NCI-H748 treated with DMSO at 0.1 percent for 48 hours (cell line): ENCODE data around the gene CUL5.
A peak's percentile ranks its signal among the peaks of the same experiment; 100 is the strongest.
"Not testable (repeated sequence)": the region's sequence is repeated elsewhere in the genome, so short reads cannot be mapped to it uniquely, and the experiment has no call there.

Experiments
- DNase-seq: peaks from one replicate; lab custom pipeline; 2025; lab: John Stamatoyannopoulos, UW

CUL5 gene

GRCh38 chr11:108115500-108116140 is 106.9 kb downstream of the CUL5 start:
- no peak for DNase-seq

- peak; percentile 3 for DNase-seq
Measured at GRCh38 chr11:108117746-108118371, 109.2 kb downstream of the CUL5 start.

- not testable (repeated sequence) for DNase-seq
Measured at GRCh38 chr11:108120936-108121273, 112.2 kb downstream of the CUL5 start.

GRCh38 chr11:108121274-108122155 is 112.8 kb downstream of the CUL5 start, which contains the start of gene ACAT1:
Gene ACAT1 (plus strand): TSS chr11:108121567. CDS start chr11:108121607, 40 bp downstream.
- peak; percentile 70 for DNase-seq

GRCh38 chr11:108122166-108122628 is 113.5 kb downstream of the CUL5 start:
- no peak for DNase-seq

- DNase-seq, result no peak
Measured at GRCh38 chr11:108125096-108125495, 116.4 kb downstream of the CUL5 start.

GRCh38 chr11:108128772-108129171 is 120.1 kb downstream of the CUL5 start:
- DNase-seq, result no peak

GRCh38 chr11:108131993-108132392 is 123.3 kb downstream of the CUL5 start:
- no peak for DNase-seq

GRCh38 chr11:108132993-108133538 is 124.4 kb downstream of the CUL5 start:
- not testable (repeated sequence) for DNase-seq

- DNase-seq, result no peak
Measured at GRCh38 chr11:108135845-108136544, 127.3 kb downstream of the CUL5 start.

- DNase-seq, result no peak
Measured at GRCh38 chr11:108137212-108137611, 128.5 kb downstream of the CUL5 start.

GRCh38 chr11:108142304-108142703 is 133.6 kb downstream of the CUL5 start:
- no peak for DNase-seq

GRCh38 chr11:108144615-108145014 is 135.9 kb downstream of the CUL5 start:
- no peak for DNase-seq

GRCh38 chr11:108147150-108147549 is 138.5 kb downstream of the CUL5 start:
- no peak for DNase-seq

- no peak for DNase-seq
Measured at GRCh38 chr11:108148556-108148955, 139.9 kb downstream of the CUL5 start.

- no peak for DNase-seq
Measured at GRCh38 chr11:108154591-108154990, 145.9 kb downstream of the CUL5 start.
